Spleen (tissue), 11 donors: Measurements from ENCODE around the gene FMO1. TPM values are rescaled to one million over a fixed set of nuclear protein-coding genes. Genes with fewer than 3 reads are reported as not detected.

Experiments used
- DNase-seq: peaks from one replicate; pipeline ENCODE4 v3.0.0-alpha.2; 2020
- H3K27ac ChIP-seq, 8 donors: fragments of 200-600 bp; sonication (generic) in 7 of 8; 1 replicate in 4 of 8; 2 replicates in 4 of 8; pipeline versions ENCODE4 v1.5.0 to v1.8.0; 2016 to 2021; ENCODE audit warnings: inconsistent platforms in 4 of 8, mild to moderate bottlenecking in 4 of 8, moderate library complexity in 1 of 8
- H3K27me3 ChIP-seq, 7 donors: fragments of 200-600 bp; sonication (generic) in 6 of 7; replicated peaks in 1 of 7; 1 replicate in 4 of 7; 2 replicates in 3 of 7; pipeline versions ENCODE4 v1.5.0 to v1.8.0; 2016 to 2021; ENCODE audit warnings: inconsistent platforms in 3 of 7, mild to moderate bottlenecking in 1 of 7
- H3K36me3 ChIP-seq, 6 donors: fragments of 200-600 bp; sonication (generic) in 5 of 6; 1 replicate in 4 of 6; 2 replicates in 2 of 6; pipeline versions ENCODE4 v1.5.0 to v1.8.0; 2016 to 2021; ENCODE audit warnings: inconsistent platforms in 2 of 6
- H3K4me1 ChIP-seq, 6 donors: fragments of 200-600 bp; sonication (generic) in 5 of 6; 1 replicate in 3 of 6; 2 replicates in 3 of 6; pipeline versions ENCODE4 v1.5.0 to v1.8.0; 2016 to 2021; ENCODE audit warnings: inconsistent platforms in 3 of 6
- H3K4me3 ChIP-seq, 8 donors: fragments of 200-600 bp; sonication (generic) in 7 of 8; 1 replicate in 4 of 8; 2 replicates in 4 of 8; pipeline versions ENCODE4 v1.5.0 to v1.8.0; 2016 to 2021; ENCODE audit warnings: inconsistent platforms in 4 of 8, mild to moderate bottlenecking in 4 of 8, moderate library complexity in 2 of 8
- H3K9me3 ChIP-seq, 8 donors: fragments of 200-600 bp; sonication (generic) in 7 of 8; 1 replicate in 4 of 8; 2 replicates in 4 of 8; pipeline versions ENCODE4 v1.5.0 to v1.8.0; 2016 to 2021; ENCODE audit warnings: inconsistent platforms in 4 of 8
- CTCF ChIP-seq, 11 experiments: fragments of 200-600 bp in 7 of 11; fragments of 450-650 bp in 4 of 11; sonication (generic) in 4 of 11; IDR thresholded peaks in 8 of 11; conservative IDR thresholded peaks in 3 of 11; 1 replicate in 7 of 11; 2 replicates in 4 of 11; pipeline versions ENCODE4 v1.4.0 to v1.8.0; 2016 to 2021; ENCODE audit warnings: antibody characterized with exemption in 11 of 11, inconsistent platforms in 4 of 11, mild to moderate bottlenecking in 1 of 11
- POLR2A ChIP-seq, 3 donors: fragments of 450-650 bp; IDR thresholded peaks; one replicate each; pipeline ENCODE4 v1.5.1; 2017; ENCODE audit warnings: antibody characterized with exemption in 3 of 3, mild to moderate bottlenecking in 1 of 3
- POLR2AphosphoS5 ChIP-seq, 3 donors: sonication (generic); formaldehyde crosslinking; IDR thresholded peaks; one replicate each; pipeline ENCODE4 v1.5.1; 2017; ENCODE audit warnings: antibody characterized with exemption in 3 of 3
- WGBS, 5 donors: extraction: QIAGEN DNeasy Blood & Tissue Kit in 3 of 5; methylation state at CpG; one replicate each; pipeline versions ENCODE4 v1.1.5 to v1.1.7; 2013 to 2018; 5-methylcytosine and 5-hydroxymethylcytosine counted together
- intact Hi-C: fragments of 100-400 bp; cut with DNase I; formaldehyde crosslinking; loops from one replicate; pipeline ENCODE4 v1.15.0; 2023; ENCODE audit warnings: low total_unique reads
- polyA plus RNA-seq, 3 donors: library from polyadenylated mRNA; stranded (reverse); fragments of 200-250 nt; gene quantifications; one replicate each; pipeline ENCODE4 v1.2.1, GENCODE V29; 2013
- total RNA-seq, 7 donors: library from RNA; depleted of rRNA in 3 of 7; stranded (reverse); fragments of >200 nt in 3 of 7; fragmentation: NEBNext Ultra II Directional in 4 of 7; extraction: Animal tissue kit (Norgen Biotek cat#: 25700) in 4 of 7; gene quantifications; one replicate each; pipeline versions ENCODE4 v1.1.0 to v1.2.1, GENCODE V29; 2016 to 2021
- donor health status: healthy with polysubstance abuse.
- donor health status: DM: no; HTN: no; CAD: no; lungs with moderate emphysema.
- donor health status: DM: no; HTN: no; CAD: no.
- donor health status: Bipolar disorder and iron deficiency.
- donor health status: healthy.
- donor health status: DM: no; HTN: no; CAD: no.
- donor health status: DM: yes; HTN: yes; CAD: no.

The FMO1 gene
- total and polyA plus RNA-seq, 10 donors: 0.17 to 0.30 (median 0.22) TPM; not detected in 7

DNA sequence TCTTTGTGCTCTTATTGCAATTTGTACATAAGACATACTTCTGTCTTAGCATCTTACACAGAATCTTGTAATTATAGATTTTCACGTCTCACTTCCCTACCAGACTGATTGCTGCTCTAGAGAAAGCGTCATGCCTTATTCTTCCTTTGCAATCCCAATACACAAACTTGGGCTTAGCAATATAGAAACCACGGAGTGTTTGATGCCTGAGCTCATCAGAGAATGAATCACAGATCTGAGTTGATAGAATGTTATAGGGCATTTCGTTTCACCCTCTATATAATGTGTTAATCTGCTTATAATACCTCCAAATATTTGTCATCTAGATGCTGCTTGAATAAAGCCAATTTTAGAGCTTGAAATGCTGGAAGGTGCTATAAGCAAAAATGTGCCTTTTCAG, 6.6 kb downstream of the FMO1 start:
- H3K4me3 ChIP-seq: no peak overlapping the region
- H3K27ac ChIP-seq: no peak overlapping the region
- DNase-seq: no peak
- H3K27me3 ChIP-seq: peaks cover 0 to 55% (median 6%) of the 10 kb centered on the region in 7 donors
- no peaks in the 10 kb centered on the region for H3K9me3 ChIP-seq
- peaks cover 0 to 20% (median 7%) of the 10 kb centered on the region in 6 donors for H3K4me1 ChIP-seq
- no peak for TF ChIP-seq POLR2A (IDR thresholded peaks at IDR 0.05)
- no peak for TF ChIP-seq CTCF (IDR thresholded peaks at IDR 0.05 in 8 of 11, conservative IDR thresholded peaks at IDR 0.05 in 3 of 11)
- no peak for TF ChIP-seq POLR2AphosphoS5 (IDR thresholded peaks at IDR 0.05)
- intact Hi-C loops: no loop called here
- H3K36me3 ChIP-seq: no peaks in the 10 kb centered on the region
- WGBS, 5 donors: 66 to 83% (median 75%) methylated on average over 4 of the region's 4 CpGs

DNA sequence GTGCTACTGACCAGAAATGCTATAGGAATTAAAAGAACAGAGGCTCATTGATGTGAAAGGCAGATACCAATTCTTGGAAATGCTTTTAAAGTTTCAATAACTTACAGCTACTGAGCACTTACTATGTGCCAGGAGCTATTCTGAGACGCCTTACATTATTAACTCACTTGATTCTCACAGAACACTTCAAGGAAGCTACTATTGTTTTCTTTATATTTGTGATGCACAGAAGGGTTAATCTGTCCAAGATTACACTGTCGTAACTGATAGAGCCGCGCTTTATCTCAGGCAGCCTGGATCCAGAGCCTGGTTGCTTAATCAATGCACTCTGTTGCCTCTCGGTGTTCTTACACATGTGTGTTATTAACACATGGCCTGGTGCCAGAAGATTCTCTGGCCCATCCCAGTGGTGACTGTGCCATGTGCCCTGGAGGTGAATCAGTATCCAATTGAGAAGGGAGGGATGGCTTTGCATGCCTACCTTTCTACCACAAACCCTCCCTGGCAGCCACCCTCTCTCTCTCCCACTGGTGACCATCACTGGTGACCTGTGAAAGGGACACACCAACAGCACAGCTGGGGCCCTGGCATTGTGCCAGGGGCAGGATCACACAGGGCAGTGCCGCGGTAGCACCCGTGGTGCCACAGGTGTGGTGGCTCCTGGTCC, 8.8 kb downstream of the FMO1 start:
- H3K9me3 ChIP-seq: no peaks in the 10 kb centered on the region
- 62 to 80% (median 76%) methylated on average over 8 of the region's 8 CpGs for WGBS, 5 donors
- intact Hi-C loops: no loop called here

DNA sequence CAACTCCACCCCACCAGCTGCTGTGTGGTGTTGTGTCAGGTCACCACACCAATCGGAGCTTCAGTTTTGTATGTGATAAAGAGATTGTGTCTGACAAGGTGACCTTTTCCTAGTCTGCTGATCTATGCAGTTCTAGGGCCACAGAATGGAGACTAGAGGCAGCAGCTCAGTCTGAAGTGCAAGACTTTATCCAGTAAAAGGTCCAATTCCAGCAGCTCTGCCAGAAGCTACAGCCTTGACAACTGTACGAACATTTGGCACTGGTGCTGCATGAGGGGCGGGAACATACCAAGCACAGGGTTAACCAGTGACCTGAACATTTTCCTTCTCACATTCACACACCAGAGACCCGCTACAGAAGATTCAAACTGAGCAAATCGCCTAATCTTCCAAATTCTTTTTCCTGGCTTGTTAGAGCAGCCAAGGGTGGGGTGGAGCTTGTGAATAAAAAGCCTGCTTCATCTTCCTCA, 9.3 kb downstream of the FMO1 start:
- intact Hi-C loops: no loop called here
- no peak for DNase-seq
- TF ChIP-seq POLR2AphosphoS5 (IDR thresholded peaks at IDR 0.05) (no peak), POLR2A (IDR thresholded peaks at IDR 0.05) (no peak), CTCF (IDR thresholded peaks at IDR 0.05 in 8 of 11, conservative IDR thresholded peaks at IDR 0.05 in 3 of 11) (no peak)
- H3K4me3 ChIP-seq: no peak overlapping the region
- 73 to 89% (median 84%) methylated on average over 5 of the region's 5 CpGs for whole genome bisulfite sequencing, 5 donors
- H3K4me1 ChIP-seq: peaks cover 0 to 4% (median 0%) of the 10 kb centered on the region in 6 donors
- H3K9me3 ChIP-seq: no peaks in the 10 kb centered on the region
- peaks cover 0 to 29% (median 1%) of the 10 kb centered on the region in 7 donors for H3K27me3 ChIP-seq
- H3K36me3 ChIP-seq: no peaks in the 10 kb centered on the region
- no peak overlapping the region for H3K27ac ChIP-seq

More for the DNA sequence above, 8.8 kb downstream of the FMO1 start:
- Histone ChIP-seq H3K36me3 (no peaks in the 10 kb centered on the region), H3K4me3 (no peak overlapping the region), H3K4me1 (peaks cover 0 to 9% (median 2%) of the 10 kb centered on the region in 6 donors), H3K27me3 (peaks cover 0 to 35% (median 4%) of the 10 kb centered on the region in 7 donors), H3K27ac (no peak overlapping the region)
- peak; percentile 53 for DNase-seq
- peak in 1 of 3 donors; percentile 31 for TF ChIP-seq POLR2AphosphoS5 (IDR thresholded peaks at IDR 0.05)
- no peak for TF ChIP-seq CTCF (IDR thresholded peaks at IDR 0.05 in 8 of 11, conservative IDR thresholded peaks at IDR 0.05 in 3 of 11)

GRCh38 chr1:171258429-171258828, 10.1 kb downstream of the FMO1 start:
- Histone ChIP-seq H3K36me3 (no peaks in the 10 kb centered on the region), H3K27me3 (peaks cover 0 to 21% (median 0%) of the 10 kb centered on the region in 7 donors), H3K4me1 (no peaks in the 10 kb centered on the region), H3K27ac (no peak overlapping the region), H3K9me3 (no peaks in the 10 kb centered on the region), H3K4me3 (no peak overlapping the region)
- no peak for DNase-seq
- intact Hi-C loops: no loop called here
- TF ChIP-seq POLR2A (IDR thresholded peaks at IDR 0.05) (no peak), POLR2AphosphoS5 (IDR thresholded peaks at IDR 0.05) (no peak), CTCF (IDR thresholded peaks at IDR 0.05 in 8 of 11, conservative IDR thresholded peaks at IDR 0.05 in 3 of 11) (no peak)
- WGBS, 5 donors: 79 to 87% (median 82%) methylated on average over 3 of the region's 3 CpGs
